Measurements from ENCODE around the gene SCGB1D1.

SCGB1D1 gene

DNA sequence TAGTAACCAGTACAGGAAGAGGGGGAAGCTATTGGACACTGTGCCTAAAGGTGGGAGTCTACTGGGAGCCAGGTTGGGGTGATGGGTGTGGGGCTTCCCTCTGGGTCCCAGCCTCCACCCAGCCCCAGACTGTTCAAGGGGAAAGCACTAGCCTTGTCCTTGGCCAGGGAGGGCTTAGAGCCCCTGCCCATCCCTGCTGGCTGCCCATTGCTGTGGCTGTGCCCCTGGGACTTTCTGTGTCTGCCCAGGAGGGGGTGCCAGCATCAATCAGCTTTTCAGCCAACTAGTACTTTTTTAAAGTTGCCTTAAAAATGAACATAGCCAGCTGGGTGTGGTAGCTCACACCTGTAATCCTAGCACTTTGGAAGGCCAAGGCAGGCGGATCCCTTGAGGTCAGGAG lies 46.3 kb upstream of the SCGB1D1 start:
- no peaks in the 10 kb centered on the region for H3K27me3 ChIP-seq (replicated peaks)
- no peak for DNase-seq
- H3K27ac ChIP-seq: no peak overlapping the region
- TF ChIP-seq, protein P1, sequence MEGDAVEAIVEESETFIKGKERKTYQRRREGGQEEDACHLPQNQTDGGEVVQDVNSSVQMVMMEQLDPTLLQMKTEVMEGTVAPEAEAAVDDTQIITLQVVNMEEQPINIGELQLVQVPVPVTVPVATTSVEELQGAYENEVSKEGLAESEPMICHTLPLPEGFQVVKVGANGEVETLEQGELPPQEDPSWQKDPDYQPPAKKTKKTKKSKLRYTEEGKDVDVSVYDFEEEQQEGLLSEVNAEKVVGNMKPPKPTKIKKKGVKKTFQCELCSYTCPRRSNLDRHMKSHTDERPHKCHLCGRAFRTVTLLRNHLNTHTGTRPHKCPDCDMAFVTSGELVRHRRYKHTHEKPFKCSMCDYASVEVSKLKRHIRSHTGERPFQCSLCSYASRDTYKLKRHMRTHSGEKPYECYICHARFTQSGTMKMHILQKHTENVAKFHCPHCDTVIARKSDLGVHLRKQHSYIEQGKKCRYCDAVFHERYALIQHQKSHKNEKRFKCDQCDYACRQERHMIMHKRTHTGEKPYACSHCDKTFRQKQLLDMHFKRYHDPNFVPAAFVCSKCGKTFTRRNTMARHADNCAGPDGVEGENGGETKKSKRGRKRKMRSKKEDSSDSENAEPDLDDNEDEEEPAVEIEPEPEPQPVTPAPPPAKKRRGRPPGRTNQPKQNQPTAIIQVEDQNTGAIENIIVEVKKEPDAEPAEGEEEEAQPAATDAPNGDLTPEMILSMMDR (IDR thresholded peaks at IDR 0.05; ENCODE audit: low read depth, low read length, missing control alignments): peak; percentile 34
- no peak overlapping the region for H3K4me3 ChIP-seq (ENCODE audit: low read depth, low read length)
- in situ Hi-C loops (cut with HindIII; ENCODE audit: low pct_ligation_motif_present, low sequenced_read_pairs): no loop called here
- H3K36me3 ChIP-seq (replicated peaks): peaks cover 29% of the 10 kb centered on the region

DNA sequence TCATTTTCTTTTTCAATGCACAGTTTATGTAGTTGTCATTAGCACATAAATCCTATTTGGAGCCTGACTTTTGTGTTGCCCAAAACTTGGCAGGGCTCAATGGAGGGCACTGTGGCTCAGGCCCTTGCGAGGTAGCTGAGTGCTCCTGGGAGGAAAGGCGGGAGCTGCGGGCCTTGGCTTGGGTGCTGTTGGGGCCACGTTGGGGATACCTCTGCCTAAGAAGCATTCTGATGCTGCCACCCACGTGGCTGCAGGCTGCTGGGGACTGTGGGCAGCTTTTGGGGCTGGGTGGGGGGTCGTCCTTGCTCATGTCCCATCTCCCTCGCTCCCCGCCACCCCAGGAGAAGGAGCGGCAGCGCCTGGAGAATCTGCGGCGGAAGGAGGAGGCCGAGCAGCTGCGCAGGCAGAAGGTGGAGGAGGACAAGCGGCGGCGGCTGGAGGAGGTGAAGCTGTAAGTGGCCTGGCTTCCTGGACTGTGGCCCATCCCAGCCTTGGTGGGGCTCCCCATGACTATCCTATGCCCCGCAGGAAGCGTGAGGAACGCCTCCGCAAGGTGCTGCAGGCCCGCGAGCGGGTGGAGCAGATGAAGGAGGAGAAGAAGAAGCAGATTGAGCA lies 45.3 kb upstream of the SCGB1D1 start:
- in situ Hi-C loops (cut with HindIII; ENCODE audit: low pct_ligation_motif_present, low sequenced_read_pairs): no loop called here
- TF ChIP-seq, protein P1 (IDR thresholded peaks at IDR 0.05; ENCODE audit: low read depth, low read length, missing control alignments): no peak
- DNase-seq: no peak

DNA sequence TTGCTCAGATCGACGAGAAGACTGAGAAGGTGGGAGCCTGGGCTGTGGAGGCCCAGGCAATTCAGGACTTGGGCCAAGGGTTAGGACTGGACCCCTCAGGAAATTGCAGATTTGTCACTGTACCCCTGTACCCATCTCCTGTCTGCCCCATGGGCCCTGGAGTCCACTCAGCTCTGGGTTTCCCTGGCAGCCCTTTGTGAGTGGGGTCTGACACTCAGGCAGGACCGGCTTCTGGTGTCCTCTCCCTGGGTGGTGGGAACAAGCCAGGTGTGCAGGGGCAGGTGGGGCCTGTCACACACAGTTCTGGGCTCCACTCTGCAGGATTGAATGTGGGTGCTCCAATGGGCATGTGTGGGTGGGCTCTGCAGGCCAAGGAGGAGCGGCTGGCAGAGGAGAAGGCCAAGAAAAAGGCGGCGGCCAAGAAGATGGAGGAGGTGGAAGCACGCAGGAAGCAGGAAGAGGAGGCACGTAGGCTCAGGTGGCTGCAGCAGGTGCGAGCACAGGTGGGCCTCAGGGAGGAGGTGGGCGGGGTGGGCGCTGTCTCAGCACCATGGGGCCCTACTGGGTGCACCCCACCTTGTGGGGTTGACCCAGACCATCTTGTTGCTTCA lies 44.6 kb upstream of the SCGB1D1 start:
- no peak overlapping the region for H3K27ac ChIP-seq
- in situ Hi-C loops (cut with HindIII; ENCODE audit: low pct_ligation_motif_present, low sequenced_read_pairs): no loop called here
- TF ChIP-seq, protein P1 (IDR thresholded peaks at IDR 0.05; ENCODE audit: low read depth, low read length, missing control alignments): no peak
- no peaks in the 10 kb centered on the region for H3K27me3 ChIP-seq (replicated peaks)
- no peak for DNase-seq
- peaks cover 27% of the 10 kb centered on the region for H3K36me3 ChIP-seq (replicated peaks)
- H3K4me3 ChIP-seq (ENCODE audit: low read depth, low read length): no peak overlapping the region

More for the DNA sequence above, 45.3 kb upstream of the SCGB1D1 start:
- peaks cover 26% of the 10 kb centered on the region for H3K36me3 ChIP-seq (replicated peaks)
- H3K27me3 ChIP-seq (replicated peaks): no peaks in the 10 kb centered on the region
- H3K27ac ChIP-seq: no peak overlapping the region
- no peak overlapping the region for H3K4me3 ChIP-seq (ENCODE audit: low read depth, low read length)

DNA sequence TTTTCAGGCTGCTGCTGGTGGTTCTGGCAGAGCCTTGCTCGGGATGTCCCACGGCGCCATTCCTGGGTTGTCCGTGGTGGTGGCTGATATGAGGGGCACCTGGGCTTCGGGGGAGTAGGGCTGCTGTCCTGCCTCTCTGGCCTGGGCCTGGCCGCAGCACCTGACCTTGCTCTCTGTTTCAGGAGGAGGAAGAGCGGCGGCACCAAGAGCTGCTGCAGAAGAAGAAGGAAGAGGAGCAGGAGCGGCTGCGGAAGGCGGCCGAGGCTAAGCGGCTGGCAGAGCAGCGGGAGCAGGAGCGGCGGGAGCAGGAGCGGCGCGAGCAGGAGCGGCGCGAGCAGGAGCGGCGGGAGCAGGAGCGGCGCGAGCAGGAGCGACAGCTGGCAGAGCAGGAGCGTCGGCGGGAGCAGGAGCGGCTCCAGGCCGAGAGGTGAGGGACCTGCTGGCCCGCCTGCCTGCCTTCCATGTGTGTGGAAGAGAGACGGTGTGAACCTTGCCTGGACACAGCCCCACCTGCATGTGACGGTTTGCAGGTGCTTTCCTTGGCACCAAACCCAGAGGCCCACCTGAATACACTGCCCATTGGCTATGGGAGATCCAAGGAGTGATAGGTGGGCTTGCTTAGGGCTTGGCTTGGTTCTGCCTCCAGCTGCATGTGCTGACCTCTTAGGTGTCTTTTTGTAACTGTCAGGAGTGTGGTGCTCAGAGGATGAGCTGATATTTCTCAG lies 43.4 kb upstream of the SCGB1D1 start:
- in situ Hi-C loops (cut with HindIII; ENCODE audit: low pct_ligation_motif_present, low sequenced_read_pairs): no loop called here
- H3K36me3 ChIP-seq (replicated peaks): peaks cover 30% of the 10 kb centered on the region
- H3K4me3 ChIP-seq (ENCODE audit: low read depth, low read length): no peak overlapping the region
- no peaks in the 10 kb centered on the region for H3K27me3 ChIP-seq (replicated peaks)
- no peak overlapping the region for H3K27ac ChIP-seq
- DNase-seq: no peak
- TF ChIP-seq, protein P1 (IDR thresholded peaks at IDR 0.05; ENCODE audit: low read depth, low read length, missing control alignments): no peak

DNA sequence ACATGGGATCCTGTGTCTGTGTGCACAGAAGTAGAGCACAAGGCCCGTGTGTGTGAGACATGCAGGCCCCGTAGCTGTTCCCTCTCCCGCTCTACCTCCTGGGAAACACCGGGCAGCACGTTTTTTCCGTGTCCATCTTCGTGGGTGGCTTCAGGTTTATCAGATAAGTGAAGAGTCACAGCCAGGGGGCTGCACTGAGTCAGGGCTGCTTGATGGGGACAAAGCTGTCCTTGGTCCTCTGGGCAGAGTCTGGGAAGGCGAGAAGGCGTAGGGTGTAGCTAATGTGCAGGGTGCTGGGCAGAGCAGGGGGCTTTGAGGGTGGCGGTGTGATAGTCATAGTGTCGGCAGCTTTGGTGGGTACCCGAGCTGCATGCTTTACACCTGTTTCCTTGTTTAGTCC lies 42.5 kb upstream of the SCGB1D1 start:
- Histone ChIP-seq H3K27me3 (replicated peaks) (no peaks in the 10 kb centered on the region), H3K27ac (no peak overlapping the region), H3K36me3 (replicated peaks) (peaks cover 34% of the 10 kb centered on the region), H3K4me3 (ENCODE audit: low read depth, low read length) (no peak overlapping the region)
- TF ChIP-seq, protein P1 (IDR thresholded peaks at IDR 0.05; ENCODE audit: low read depth, low read length, missing control alignments): peak; percentile 17
- in situ Hi-C loops (cut with HindIII; ENCODE audit: low pct_ligation_motif_present, low sequenced_read_pairs): no loop called here
- no peak for DNase-seq

Measured in brain microvascular endothelial cell (primary cell).